Ovary (tissue), 9 donors: ENCODE results near the gene KCNMB2. TPM values are rescaled to one million over a fixed set of nuclear protein-coding genes. Genes with fewer than 3 reads are reported as not detected.

Experiments
- DNase-seq, 5 donors: peaks; one replicate each; pipeline ENCODE4 v3.0.0-alpha.2; 2019 to 2020
- H3K27ac ChIP-seq, 2 donors: fragments of 200-600 bp; one replicate each; pipeline versions ENCODE4 v1.5.1 to v1.8.0; 2019 to 2022
- H3K27me3 ChIP-seq: fragments of 200-600 bp; one replicate; pipeline ENCODE4 v1.8.0; 2022
- H3K36me3 ChIP-seq: fragments of 200-600 bp; sonication (generic); one replicate; pipeline ENCODE4 v1.5.1; 2019
- H3K4me1 ChIP-seq: one replicate; pipeline ENCODE4 v1.8.1; 2013; ENCODE audit warnings: mild to moderate bottlenecking, moderate library complexity; ENCODE audit not compliant: insufficient read depth
- H3K4me3 ChIP-seq: fragments of 200-600 bp; sonication (generic); one replicate; pipeline ENCODE4 v1.5.1; 2017
- H3K9me3 ChIP-seq, 2 donors: fragments of 200-600 bp in 1 of 2; sonication (generic) in 1 of 2; one replicate each; pipeline versions ENCODE4 v1.5.1 to v1.8.1; 2013 to 2019; ENCODE audit warnings: mild to moderate bottlenecking in 1 of 2, moderate library complexity in 1 of 2
- EP300 ChIP-seq: sonication (generic); formaldehyde crosslinking; IDR thresholded peaks from one replicate; pipeline ENCODE4 v1.6.1; 2017; ENCODE audit warnings: antibody characterized with exemption
- POLR2A ChIP-seq: fragments of 450-650 bp; IDR thresholded peaks from one replicate; pipeline ENCODE4 v1.6.1; 2017; ENCODE audit warnings: antibody characterized with exemption, mild to moderate bottlenecking, moderate library complexity
- WGBS, 3 donors: extraction: QIAGEN DNeasy Blood & Tissue Kit in 1 of 3; methylation state at CpG; one replicate each; pipeline versions ENCODE4 v1.1.5 to v1.1.7; 2013 to 2017; 5-methylcytosine and 5-hydroxymethylcytosine counted together
- intact Hi-C, 4 donors: fragments of 100-400 bp; cut with DNase I; formaldehyde crosslinking; loops; one replicate each; pipeline versions ENCODE4 v1.11.0 to v1.15.1; 2022 to 2023
- polyA plus RNA-seq, 2 donors: library from polyadenylated mRNA; stranded (reverse); fragments of 200-250 nt in 1 of 2; fragments of 350-450 nt in 1 of 2; fragmentation: Illumina TruSeq in 1 of 2; extraction: RNeasy Lipid Tissue Mini Kit (QIAGEN cat#74804) in 1 of 2; gene quantifications; one replicate each; pipeline ENCODE4 v1.2.3, GENCODE V29; 2013 to 2014
- total RNA-seq, 7 donors: library from RNA; depleted of rRNA in 2 of 7; stranded (reverse); fragments of >200 nt in 2 of 7; fragmentation: NEBNext Ultra II Directional in 3 of 7; extraction: Animal tissue kit (Norgen Biotek cat#: 25700) in 3 of 7; gene quantifications; one replicate each; pipeline versions ENCODE4 v1.1.0 to v1.2.4, GENCODE V29; 2016 to 2023
- TF ChIP-seq, protein P1 (sequence below), 3 donors: fragments of 450-650 bp in 2 of 3; fragments of 200-600 bp in 1 of 3; IDR thresholded peaks; one replicate each; pipeline versions ENCODE4 v1.5.1 to v1.8.0; 2016 to 2022; ENCODE audit warnings: antibody characterized with exemption in 3 of 3, mild to moderate bottlenecking in 1 of 3
- donor health status: DM: no; HTN: no; CAD: no; lungs with moderate emphysema.
- donor health status: DM: no; HTN: no; CAD: no.
- donor health status: Bipolar disorder and iron deficiency.
- donor health status: DM: yes; HTN: yes; CAD: no.
- donor health status: DM: no; HTN: no; CAD: no.
- donor health status: DM: yes; HTN: yes; CAD: no.

Gene KCNMB2
- total and polyA plus RNA-seq, 9 donors = 5.7 to 11.6 (median 7.5) TPM

DNA sequence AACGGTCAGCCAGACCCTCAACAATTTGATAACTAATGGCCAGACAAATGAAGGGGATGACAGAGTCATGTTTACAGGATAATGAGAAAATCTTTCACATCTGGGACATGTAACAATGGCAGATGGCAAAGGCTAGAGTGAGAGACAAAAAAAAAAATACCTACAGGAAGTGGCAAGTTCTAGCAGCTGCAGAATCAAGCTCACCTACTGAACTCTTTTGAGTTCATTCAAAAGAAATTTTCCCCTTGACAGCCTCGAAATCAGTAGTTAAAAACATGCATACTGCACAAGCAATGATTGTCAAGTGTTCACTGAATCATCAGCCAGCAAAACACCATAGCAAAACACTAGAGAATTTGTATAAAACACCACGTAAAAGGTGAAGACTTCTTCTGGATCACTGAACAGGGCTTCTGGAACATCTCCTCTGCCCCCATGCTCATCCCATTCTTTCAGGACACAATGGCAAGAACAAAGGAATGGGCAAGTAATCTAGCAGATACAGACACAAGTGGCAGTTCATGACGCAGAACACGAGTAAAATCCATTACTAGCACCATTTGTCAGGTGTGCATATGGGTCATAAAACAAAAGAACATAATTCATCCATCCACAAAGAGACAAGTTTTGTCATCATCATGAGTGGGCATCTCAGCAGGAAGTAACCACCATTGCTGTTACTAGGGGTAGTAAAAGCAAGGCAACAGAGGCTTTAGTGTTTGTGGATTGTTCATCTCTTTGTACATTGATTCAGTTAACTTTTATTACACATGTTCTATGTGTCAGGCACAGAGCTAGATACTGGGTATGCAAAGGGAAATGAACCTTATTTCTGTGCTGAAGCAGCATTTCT, 13.8 kb upstream of the KCNMB2 start:
- Histone ChIP-seq H3K27ac (no peak overlapping the region), H3K4me1 (no peaks in the 10 kb centered on the region), H3K36me3 (no peaks in the 10 kb centered on the region), H3K4me3 (no peak overlapping the region), H3K27me3 (no peaks in the 10 kb centered on the region), H3K9me3 (no peaks in the 10 kb centered on the region)
- intact Hi-C loops = no loop called here
- no peak for TF ChIP-seq POLR2A
- no peak for TF ChIP-seq EP300
- TF ChIP-seq, protein P1, sequence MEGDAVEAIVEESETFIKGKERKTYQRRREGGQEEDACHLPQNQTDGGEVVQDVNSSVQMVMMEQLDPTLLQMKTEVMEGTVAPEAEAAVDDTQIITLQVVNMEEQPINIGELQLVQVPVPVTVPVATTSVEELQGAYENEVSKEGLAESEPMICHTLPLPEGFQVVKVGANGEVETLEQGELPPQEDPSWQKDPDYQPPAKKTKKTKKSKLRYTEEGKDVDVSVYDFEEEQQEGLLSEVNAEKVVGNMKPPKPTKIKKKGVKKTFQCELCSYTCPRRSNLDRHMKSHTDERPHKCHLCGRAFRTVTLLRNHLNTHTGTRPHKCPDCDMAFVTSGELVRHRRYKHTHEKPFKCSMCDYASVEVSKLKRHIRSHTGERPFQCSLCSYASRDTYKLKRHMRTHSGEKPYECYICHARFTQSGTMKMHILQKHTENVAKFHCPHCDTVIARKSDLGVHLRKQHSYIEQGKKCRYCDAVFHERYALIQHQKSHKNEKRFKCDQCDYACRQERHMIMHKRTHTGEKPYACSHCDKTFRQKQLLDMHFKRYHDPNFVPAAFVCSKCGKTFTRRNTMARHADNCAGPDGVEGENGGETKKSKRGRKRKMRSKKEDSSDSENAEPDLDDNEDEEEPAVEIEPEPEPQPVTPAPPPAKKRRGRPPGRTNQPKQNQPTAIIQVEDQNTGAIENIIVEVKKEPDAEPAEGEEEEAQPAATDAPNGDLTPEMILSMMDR (IDR thresholded peaks at IDR 0.05) = no peak
- no peak for DNase-seq
- 84 to 86% (median 85%) methylated on average over 5 of the region's 5 CpGs for WGBS, 3 donors

DNA sequence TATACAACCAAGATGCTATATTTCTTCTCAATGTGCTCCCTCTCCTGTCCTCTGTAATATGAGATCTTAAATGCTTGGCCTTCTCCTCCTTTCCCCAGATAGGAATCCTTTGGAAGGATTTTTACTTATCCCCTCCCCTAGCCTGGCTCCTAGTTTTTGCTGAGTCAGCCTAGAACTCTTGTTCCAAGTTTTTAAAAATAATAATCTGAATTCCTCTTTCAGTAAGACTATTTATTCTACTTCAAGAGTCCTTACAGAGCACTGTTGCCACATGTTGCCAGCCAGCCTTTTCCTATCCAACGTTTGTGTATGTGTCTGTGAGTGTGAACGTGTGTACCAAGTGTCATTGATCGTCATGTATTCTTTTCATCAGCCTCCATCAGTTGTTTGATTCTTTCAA, 11.0 kb upstream of the KCNMB2 start:
- H3K9me3 ChIP-seq = no peaks in the 10 kb centered on the region
- H3K27me3 ChIP-seq = no peaks in the 10 kb centered on the region
- H3K27ac ChIP-seq = no peak overlapping the region
- intact Hi-C loops = no loop called here
- TF ChIP-seq, protein P1 (IDR thresholded peaks at IDR 0.05) = no peak
- TF ChIP-seq EP300 (no peak), POLR2A (no peak)
- WGBS, 3 donors = 38 to 46% (median 44%) methylated on average over 3 of the region's 3 CpGs
- no peak for DNase-seq
- no peaks in the 10 kb centered on the region for H3K4me1 ChIP-seq
- no peak overlapping the region for H3K4me3 ChIP-seq
- no peaks in the 10 kb centered on the region for H3K36me3 ChIP-seq

DNA sequence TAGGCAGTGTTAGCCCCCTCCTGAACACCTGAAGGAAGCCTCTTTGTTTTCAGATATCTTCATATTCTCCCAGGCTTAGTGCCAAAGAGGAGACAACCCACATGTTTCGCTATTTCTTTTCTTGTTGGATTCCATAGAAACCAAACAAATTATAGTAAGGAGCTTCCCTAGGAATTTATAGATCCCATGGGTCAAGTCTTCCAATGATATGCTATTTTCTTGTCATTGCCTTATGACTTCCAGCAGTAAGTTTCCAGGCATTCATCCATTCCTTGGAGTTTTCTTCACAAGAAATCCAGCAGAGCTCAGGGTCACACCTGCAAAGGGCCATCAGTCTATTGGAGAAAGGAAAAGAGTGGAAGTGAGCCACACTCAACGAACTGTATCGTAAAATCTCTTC, 9.9 kb upstream of the KCNMB2 start:
- Histone ChIP-seq H3K36me3 (no peaks in the 10 kb centered on the region), H3K27ac (no peak overlapping the region), H3K9me3 (no peaks in the 10 kb centered on the region), H3K27me3 (no peaks in the 10 kb centered on the region), H3K4me1 (no peaks in the 10 kb centered on the region), H3K4me3 (no peak overlapping the region)
- TF ChIP-seq POLR2A (no peak), EP300 (no peak)
- TF ChIP-seq, protein P1 (IDR thresholded peaks at IDR 0.05) = no peak
- intact Hi-C loops = no loop called here
- WGBS, 3 donors = 72 to 79% (median 73%) methylated on average over 3 of the region's 3 CpGs
- DNase-seq = no peak

DNA sequence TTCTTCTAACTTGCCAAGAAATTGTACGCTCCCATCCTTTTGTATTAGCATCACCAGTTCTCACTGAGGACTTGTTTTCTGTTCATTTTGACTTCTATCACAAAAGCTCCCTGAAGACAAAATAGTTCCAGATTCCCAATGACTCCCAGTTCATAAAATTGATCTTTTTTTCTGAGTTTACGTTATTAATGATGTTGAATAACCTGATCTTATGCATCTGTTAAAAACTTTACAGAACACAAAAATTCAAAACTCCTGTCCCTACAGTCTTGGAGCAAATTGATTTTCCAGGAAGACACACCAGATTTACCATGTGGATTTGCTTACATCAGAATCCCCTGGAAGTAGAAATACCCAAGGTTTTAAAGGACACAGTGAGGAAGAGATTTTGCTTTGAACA, 8.3 kb upstream of the KCNMB2 start:
- Histone ChIP-seq H3K9me3 (no peaks in the 10 kb centered on the region), H3K4me3 (no peak overlapping the region), H3K27ac (no peak overlapping the region), H3K36me3 (no peaks in the 10 kb centered on the region), H3K4me1 (no peaks in the 10 kb centered on the region), H3K27me3 (no peaks in the 10 kb centered on the region)
- intact Hi-C loops = no loop called here
- no peak for DNase-seq
- WGBS, 3 donors = 95 to 97% (median 96%) methylated on average over 2 of the region's 2 CpGs
- TF ChIP-seq, protein P1 (IDR thresholded peaks at IDR 0.05) = no peak
- no peak for TF ChIP-seq EP300
- TF ChIP-seq POLR2A = no peak
